ENCODE data around the gene CCDC47.
"Not testable (repeated sequence)": the region's sequence is repeated elsewhere in the genome, so short reads cannot be mapped to it uniquely, and the experiment has no call there.

Gene CCDC47, protein sequence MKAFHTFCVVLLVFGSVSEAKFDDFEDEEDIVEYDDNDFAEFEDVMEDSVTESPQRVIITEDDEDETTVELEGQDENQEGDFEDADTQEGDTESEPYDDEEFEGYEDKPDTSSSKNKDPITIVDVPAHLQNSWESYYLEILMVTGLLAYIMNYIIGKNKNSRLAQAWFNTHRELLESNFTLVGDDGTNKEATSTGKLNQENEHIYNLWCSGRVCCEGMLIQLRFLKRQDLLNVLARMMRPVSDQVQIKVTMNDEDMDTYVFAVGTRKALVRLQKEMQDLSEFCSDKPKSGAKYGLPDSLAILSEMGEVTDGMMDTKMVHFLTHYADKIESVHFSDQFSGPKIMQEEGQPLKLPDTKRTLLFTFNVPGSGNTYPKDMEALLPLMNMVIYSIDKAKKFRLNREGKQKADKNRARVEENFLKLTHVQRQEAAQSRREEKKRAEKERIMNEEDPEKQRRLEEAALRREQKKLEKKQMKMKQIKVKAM

DNA sequence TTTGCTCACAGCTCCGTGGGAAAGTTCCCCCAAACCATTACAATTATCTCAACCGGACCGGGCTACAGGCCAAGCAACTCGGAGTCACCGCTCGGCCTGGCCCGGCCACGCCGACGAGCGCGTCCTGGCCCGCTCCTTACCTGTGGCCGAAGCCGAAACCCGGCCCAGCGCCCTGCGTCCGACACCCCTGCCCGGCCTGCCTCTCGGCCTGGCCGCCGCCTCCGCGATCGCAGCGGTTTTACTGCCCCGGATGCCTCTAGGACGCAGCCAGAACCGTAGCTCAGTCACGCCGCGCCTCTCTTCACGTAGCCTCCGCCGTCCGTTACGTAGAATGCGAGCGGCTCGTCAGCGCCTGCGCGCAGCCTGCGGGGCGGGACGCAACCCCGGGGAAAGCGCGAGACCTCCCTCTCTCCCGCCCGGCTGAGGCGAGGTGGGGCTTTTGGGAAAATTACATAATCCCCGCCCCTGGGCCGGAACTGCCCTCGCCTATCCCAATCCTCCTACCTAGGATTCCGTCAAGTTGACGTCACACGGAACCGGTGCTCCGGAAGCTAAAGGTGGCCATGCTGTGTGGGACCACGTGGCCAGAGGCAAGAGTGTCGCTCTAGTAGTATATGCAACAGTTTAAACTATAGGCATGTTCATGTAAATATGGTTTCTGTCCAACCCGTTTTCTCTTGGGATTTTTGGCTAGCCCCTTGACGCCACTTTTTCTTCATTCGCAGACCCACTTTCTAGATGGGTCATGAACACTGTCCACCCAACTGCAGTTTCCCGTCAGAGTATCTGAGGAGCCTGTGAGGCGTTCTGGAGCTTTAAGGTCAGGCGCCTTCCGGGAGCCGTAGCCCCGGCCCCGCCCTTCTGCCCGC, at the start of gene CCDC47:
Gene CCDC47, minus strand, starts transcription at position 326 of the 869 bp plus-strand sequence. CDS start 7,422 bp downstream, outside the sequence.
- DNase-seq (ENCODE audit: low read depth), result peak; percentile 100

DNA sequence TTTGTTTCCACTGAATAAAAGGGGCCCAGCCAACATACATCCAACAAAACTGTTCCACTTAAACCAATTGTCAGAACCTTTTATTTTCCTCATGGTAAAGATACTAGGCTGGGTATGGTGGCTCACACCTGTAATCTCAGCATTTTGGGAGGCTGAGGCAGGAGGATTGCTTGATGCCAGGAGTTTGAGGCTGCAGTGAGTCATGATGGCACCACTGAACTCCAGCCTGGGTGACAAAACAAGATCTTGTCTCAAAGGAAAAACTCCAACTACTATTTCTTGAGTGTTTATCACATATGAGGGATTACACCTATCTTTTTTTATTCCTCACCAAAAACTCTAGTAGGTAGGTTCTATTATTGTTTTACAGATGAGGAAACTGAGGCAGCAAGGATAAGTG, 49.1 kb upstream of the CCDC47 start:
- no peak for DNase-seq (ENCODE audit: low read depth)

DNA sequence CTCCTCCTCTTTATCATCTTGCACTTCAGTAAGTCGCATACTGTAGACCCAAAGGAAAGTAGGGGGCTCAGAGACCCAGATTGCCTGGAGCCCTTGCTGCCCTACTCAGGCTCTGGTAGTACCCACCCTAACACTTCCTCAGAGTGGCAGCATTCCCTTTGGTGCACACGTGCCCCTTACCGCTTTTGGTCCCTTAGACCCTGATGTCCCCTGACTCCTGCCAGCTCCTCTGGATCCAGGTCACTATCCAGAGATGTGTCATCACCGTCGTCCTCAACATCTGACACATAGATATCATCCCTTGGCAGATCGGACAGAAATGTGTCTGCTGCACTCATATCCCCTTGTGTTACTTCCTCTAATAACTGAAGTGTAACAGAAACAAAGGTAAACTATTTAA, 48.4 kb upstream of the CCDC47 start:
- DNase-seq (ENCODE audit: low read depth), result no peak

DNA sequence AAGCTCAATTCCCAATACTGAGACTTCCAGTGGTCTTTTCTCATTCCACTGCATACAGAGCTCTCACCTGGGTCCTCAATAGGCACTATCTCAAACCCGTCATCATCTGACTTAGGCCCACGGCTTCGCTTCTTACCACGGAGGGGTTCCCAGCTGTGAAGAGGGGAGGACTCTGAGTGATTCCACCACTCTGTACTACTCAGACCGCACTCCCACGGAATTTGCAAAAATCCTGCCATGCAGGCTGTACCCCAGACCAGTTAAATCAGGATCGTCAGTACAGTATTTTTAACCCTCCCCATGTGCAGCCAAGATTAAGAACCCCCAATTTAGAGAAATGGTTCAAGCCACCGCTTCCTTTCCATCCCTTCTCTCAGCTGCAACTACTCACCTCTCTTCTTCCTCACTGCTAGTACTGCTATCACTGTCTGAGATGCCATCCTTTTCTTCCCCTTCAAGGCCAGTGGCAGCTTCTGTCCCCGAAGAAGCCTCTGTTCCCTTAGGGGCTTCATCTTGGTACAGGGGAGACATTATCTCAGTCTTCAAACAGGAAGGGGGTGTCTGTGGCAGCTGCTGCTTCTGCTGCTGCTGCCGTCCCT, 47.7 kb upstream of the CCDC47 start:
- no peak for DNase-seq (ENCODE audit: low read depth)

DNA sequence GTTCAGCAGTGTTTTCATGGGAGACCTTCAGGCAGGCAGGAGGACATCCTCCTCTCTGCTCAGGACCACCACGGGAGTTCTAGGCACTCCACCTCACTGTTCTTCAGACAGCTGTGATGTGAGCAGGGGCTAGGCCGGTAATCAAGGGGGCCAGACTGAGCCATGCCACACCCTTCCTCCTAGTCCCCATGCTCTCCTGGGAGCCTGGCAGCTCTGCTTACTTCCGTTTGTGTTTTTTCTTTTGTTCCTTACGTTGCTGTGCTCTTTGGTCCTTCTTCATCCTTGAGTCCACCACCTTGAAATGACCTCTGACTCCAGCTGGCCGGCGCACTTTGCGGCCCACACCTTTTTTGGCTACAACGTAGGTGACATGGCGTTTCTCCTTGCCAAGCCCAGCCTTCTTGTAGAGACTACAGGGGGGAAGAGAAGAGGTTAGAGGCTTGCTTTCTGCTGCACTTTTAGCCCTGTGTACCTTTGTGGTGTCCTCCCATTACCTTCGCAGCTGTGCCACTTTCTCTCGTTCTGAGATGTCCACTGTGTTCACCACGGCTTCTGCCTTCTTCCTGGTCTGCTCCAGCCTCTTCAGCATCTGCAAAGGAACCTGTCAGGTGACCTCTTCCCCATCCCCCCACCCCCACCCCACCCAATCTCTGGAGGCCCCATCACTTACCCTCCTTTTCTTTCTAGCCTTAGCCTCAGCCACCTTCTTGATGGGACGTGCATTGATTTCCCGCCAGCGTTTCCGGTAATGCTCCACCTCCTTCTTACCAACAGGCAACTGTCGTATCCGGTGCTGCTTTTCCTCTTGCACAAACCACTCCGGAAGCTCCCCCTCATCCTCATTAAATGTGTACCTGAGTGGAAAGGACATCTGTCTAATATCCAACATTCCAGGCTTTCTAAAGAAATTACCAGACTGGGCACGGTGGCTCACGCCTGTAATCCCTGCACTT, 46.5 kb upstream of the CCDC47 start:
- DNase-seq (ENCODE audit: low read depth), result no peak

DNA sequence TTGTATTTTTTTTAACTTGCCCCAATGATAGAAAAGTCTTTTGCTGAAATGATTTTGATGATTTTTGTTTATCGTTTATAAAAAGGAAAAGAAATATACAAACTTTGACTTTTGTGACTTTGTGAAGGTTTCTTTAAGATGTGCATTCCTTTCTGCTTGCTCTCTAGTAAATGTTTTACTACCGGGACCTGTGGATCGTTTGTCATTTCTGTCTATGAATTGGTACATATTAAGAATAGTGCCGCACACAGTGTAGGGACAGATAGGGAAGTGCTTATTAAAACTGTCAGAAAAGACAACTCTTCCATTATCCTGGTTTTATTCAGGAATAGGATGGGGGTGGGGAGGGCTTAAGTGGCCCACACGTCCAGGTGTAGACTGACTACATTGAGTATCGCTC, 45.7 kb upstream of the CCDC47 start:
- no peak for DNase-seq (ENCODE audit: low read depth)

DNA sequence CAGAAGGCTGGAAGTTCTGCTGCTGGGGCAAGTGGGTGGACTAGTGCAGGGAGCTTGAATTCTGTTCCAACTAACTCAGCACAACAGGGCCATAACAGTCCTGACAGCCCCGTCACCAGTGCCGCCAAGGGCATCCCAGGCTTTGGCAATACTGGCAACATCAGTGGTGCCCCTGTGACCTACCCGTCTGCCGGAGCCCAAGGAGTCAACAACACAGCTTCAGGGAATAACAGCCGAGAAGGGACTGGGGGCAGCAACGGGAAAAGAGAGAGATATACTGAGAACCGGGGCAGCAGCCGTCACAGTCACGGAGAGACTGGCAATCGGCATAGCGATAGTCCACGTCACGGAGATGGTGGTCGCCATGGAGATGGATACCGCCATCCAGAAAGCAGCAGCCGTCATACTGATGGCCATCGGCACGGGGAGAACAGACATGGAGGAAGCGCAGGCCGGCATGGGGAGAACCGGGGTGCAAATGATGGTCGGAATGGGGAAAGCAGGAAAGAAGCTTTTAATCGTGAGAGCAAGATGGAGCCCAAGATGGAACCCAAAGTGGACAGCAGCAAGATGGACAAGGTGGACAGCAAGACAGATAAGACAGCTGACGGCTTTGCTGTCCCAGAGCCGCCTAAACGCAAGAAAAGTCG, 44.5 kb upstream of the CCDC47 start:
- no peak for DNase-seq (ENCODE audit: low read depth)

DNA sequence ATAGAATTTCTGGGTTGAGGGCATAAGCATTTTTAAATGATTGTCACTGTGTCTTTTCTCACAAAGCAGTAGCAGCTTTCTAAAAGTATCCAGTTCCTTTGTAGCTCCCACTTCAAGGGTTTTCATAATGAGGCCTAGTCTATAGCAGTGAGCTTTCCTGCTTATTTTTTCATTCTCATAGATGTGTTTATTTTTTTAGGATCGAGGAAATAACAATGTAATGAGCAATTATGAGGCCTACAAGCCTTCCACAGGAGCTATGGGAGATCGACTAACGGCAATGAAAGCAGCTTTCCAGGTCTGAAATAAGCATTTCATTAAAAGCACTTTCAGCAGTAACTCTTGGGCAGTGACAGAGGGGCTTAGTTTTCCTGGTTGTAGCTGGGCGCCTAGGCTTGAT, 43.3 kb upstream of the CCDC47 start:
- DNase-seq (ENCODE audit: low read depth), result peak; percentile 72

DNA sequence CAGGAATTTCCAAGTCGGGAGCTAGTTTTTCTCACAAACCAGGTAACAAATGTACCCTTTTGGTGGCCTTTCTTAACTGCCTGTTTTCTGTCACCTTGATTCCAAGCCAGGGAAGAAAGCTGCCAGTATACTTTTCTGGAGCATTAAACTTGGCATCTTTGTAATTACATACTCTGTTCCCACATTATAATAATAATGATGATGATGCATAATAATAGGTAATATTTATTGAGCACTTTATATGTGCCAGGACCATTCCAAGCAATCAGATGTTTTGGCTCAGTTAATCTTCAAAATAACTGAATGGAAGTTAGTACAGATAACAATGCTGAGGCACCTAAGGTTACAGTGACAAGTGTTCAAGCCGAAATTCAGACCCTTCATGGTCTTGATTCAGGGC, 42.7 kb upstream of the CCDC47 start:
- DNase-seq (ENCODE audit: low read depth), result no peak

DNA sequence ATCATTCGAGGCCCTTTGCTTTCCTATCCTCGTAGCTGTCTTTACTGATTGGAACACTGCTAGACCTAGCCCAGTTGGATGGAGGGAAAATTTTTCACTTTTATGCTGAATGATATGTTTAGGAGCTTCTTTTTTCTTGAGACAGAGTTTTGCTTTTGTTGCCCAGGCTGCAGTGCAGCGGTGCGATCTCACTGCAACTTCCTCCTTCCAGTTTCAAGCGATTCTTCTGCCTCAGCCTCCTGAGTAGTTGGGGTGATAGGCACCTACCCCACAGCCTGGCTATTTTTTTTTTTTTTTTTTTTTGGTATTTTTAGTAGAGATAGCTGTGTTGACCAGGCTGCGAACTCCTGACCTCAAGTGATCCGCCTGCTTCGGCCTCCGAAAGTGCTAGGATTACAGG, 36.6 kb upstream of the CCDC47 start:
- DNase-seq (ENCODE audit: low read depth), result no peak

DNA sequence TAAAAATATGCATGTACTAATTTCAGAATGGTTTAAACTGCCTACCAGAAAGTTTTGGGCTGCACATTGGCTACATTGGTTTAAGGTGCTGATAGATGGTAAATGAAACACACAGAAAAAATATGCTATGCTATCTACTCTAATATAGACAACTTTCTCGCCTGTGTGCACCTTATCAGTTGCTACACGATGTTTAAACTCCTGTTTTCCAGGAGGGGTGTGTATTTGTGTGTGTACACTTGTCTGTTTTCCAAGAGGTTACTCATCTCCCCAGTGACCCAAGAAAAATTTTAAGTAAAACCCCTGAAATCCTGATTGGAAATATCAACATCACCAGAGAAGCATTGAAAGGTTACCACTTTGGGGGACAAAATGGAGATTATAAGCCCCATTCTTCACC, 32.2 kb upstream of the CCDC47 start:
- no peak for DNase-seq (ENCODE audit: low read depth)

DNA sequence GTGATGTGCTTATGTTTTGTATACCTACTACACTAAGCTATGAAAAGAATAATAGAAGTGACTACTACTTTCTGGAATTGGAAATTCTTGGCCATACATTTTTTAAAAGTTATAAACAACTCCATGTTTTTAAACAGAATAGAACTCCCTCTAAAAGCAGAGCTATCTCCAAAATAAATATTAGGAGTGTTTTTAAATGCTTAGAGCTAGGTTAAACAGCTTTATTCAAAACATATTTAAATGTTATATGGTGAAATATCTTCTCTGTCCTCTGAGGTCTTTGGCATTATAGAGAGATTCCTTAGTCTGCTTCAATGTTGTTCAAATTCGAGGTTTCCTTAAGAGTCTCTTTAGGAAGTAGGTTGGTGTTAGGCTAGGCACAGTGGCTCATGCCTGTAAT, 30.9 kb upstream of the CCDC47 start:
- no peak for DNase-seq (ENCODE audit: low read depth)

DNA sequence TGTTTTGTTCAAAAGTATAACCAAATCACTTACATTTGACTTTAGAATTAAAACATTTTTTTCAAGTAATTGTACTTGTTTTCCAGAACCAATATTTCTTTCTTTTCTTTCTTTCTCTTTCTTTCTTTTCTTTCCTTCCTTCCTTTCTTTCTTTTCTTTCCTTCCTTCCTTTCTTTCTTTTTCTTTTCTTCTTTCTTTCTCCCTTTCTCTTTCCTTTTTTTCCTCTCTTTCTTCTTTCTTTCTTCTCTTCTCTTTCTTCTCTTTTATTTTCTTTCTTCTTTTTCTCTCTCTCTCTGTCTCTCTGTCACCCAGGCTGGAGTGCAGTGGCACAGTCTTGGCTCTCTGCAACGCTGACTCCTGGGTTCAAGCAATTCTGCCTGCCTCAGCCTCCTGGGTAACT, 27.4 kb upstream of the CCDC47 start:
- no peak for DNase-seq (ENCODE audit: low read depth)

DNA sequence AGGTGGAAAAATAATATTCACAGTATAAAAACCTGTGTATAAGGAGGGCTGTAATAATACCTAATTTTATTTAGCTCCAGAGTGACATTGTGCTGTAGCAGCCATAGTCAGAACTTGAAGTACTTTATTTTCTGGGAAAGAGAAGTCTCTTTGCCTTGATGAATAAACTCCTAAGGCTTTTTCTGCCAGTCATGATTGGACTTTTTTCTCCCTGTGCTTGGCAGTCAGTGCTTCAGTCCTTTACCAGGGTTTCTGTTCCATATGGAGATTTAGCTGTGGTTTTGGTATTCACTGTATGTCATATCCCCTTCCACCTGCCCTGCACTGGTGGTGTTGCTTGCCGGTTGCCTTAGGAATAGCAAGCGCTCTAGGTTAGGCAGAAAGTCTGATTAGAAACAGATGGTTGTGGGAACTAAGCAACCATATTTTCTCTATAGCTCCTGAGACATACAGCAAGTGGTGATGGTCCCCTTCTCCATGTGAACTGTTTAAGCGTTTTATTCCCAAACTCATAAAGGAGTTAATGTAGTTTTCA, 25.2 kb upstream of the CCDC47 start:
- DNase-seq (ENCODE audit: low read depth), result no peak

DNA sequence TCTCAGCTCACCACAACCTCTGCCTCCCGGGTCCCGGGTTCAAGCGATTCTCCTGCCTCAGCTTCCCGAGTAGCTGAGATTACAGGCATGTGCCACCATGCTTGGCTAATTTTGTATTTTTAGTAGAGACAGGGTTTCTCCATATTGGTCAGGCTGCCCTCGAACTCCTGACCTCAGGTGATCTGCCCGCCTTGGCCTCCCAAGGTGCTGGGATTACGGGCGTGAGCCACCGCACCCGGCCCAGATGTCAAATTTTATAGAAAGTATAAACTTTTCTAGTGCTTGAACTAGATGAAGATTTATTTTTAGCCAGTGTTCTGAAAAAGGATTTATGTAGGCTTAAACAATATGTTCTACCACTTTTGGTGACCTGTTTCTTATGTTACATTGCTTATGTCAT, 23.0 kb upstream of the CCDC47 start:
- DNase-seq (ENCODE audit: low read depth), result not testable (repeated sequence)

DNA sequence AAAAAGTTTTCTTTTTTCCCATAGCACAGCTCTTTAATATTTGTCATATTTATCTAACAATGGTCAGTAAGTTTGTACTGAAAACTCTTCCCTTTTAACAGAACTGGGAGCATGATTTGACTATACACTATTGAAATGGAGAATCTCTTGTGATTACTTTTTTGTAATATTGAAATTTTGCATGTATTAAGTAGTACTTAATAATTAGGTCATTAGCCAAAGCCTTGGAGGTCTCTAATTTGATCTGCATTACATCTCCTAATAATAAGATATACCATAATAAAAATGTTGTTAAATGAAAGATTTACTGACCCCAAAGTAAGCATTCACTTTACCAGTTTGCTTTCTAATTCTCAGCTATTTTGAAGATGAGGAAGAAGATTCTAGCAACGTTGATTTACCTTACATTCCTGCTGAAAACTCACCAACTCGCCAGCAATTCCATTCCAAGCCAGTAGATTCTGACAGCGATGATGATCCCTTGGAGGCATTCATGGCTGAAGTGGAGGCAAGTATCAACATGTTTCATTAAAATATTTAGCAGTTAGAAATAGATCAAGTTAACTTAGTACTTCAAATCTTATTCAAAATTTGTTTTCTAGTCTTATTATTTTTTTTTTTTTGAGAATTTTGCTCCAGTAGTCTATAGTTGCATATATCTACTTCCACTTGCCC, 18.8 kb upstream of the CCDC47 start:
- no peak for DNase-seq (ENCODE audit: low read depth)

DNA sequence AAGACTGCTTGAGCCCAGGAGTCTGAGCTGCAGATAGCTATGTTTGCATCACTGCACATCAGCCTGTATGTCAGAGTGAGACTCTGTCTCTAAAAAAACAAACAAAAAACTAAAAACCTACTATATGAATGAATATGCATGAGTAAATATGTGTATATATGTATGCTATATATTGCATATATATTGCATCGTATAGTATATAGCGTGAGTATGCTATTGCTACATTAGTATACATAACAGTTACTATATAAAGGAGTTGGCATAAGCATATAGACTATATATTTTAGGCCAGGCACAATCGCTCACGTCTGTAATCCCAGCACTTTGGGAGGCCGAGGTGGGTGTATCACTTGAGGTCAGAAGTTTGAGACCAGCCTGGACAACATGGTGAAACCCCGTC, 16.7 kb upstream of the CCDC47 start:
- no peak for DNase-seq (ENCODE audit: low read depth)

DNA sequence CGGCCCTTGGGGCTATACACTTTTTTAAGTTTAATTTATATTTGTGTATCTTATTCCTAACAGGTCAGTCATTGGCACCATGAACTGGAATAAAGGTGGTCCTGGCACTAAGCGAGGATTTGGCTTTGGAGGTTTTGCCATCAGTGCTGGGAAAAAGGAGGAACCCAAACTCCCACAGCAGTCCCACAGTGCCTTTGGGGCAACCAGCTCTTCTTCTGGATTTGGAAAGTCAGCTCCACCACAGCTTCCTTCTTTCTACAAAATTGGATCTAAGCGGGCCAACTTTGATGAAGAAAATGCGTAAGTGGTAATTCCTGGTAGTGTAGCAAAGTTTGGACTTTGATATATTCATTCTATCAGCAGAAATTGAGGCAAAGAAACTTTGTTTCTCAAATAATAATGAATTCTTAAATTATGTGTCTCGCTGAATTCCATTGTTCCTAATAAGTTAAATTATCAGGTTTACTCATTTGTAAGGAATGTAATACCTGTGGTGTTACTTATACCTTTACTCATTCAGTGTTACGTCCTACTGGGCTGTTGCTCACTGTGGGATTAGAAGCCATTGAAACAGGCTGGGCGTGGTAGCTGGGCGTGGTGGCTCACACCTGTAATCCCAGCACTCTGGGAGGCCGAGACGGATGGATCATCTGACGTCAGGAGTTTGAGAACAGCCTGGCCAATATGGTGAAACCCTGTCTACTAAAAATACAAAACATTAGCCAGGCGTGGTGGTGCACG, 13.7 kb upstream of the CCDC47 start:
- DNase-seq (ENCODE audit: low read depth), result no peak

DNA sequence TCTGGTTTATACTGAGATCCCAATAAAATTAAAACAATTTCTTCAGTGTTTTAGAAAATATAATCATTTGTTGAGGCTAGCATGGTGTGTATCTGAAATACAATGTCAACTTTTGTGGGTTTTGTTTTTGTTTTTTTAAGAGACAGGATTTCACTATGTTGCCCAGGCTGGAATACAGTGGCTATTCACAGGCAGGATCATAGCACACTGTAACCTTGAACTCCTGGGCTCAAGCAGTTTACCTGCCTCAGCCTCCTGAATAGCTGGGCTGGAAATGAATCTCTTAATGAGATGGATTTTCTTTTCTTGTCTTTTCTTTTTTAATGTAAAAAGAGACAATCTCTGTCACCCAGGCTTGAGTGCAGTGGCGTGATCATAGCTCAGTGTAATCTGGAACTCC, 12.7 kb upstream of the CCDC47 start:
- DNase-seq (ENCODE audit: low read depth), result no peak
